Right lobe of liver (tissue), 4 donors: ENCODE data around the gene CYP3A5.
"Not testable (repeated sequence)": the region's sequence is repeated elsewhere in the genome, so short reads cannot be mapped to it uniquely, and the experiment has no call there.

ENCODE experiments used
- POLR2A ChIP-seq: fragments of 450-650 bp; IDR thresholded peaks from one replicate; pipeline ENCODE4 v1.6.1; 2017; ENCODE audit warnings: antibody characterized with exemption, mild to moderate bottlenecking
- TF ChIP-seq, protein P1 (sequence below), 4 donors: fragments of 200-600 bp in 3 of 4; fragments of 450-650 bp in 1 of 4; IDR thresholded peaks; one replicate each; pipeline versions ENCODE4 v1.5.1 to v1.8.0; 2016 to 2022; ENCODE audit warnings: antibody characterized with exemption in 4 of 4, mild to moderate bottlenecking in 2 of 4
- donor health status: DM: no; HTN: no; CAD: no.
- donor health status: DM: no; HTN: no; CAD: no.
- donor health status: DM: no; HTN: yes; CAD: no.

DNA sequence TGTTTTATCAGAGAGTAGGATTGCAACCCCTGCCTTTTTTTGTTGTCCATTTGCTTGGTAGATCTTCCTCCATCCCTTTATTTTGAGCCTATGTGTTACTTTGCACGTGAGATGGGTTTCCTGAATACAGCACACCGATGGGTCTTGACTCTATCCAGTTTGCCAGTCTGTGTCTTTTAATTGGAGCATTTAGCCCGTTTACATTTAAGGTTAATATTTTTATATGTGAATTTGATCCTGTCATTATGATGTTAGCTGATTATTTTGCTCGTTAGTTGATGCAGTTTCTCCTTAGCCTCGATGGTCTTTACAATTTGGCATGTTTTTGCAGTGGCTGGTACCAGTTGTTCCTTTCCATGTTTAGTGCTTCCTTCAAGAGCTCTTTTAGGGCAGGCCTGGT, 21.9 kb downstream of the CYP3A5 start:
- TF ChIP-seq, protein P1, sequence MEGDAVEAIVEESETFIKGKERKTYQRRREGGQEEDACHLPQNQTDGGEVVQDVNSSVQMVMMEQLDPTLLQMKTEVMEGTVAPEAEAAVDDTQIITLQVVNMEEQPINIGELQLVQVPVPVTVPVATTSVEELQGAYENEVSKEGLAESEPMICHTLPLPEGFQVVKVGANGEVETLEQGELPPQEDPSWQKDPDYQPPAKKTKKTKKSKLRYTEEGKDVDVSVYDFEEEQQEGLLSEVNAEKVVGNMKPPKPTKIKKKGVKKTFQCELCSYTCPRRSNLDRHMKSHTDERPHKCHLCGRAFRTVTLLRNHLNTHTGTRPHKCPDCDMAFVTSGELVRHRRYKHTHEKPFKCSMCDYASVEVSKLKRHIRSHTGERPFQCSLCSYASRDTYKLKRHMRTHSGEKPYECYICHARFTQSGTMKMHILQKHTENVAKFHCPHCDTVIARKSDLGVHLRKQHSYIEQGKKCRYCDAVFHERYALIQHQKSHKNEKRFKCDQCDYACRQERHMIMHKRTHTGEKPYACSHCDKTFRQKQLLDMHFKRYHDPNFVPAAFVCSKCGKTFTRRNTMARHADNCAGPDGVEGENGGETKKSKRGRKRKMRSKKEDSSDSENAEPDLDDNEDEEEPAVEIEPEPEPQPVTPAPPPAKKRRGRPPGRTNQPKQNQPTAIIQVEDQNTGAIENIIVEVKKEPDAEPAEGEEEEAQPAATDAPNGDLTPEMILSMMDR (IDR thresholded peaks at IDR 0.05) = not testable (repeated sequence)
- TF ChIP-seq POLR2A = not testable (repeated sequence)
